K562 (cell line): ENCODE data around the gene ZNF740. TPM values are rescaled to one million over a fixed set of nuclear protein-coding genes. Genes with fewer than 3 reads are reported as not detected.

Experiments
- BCL6 ChIP-seq: fragments of 250-450 bp; sonication (Bioruptor Pico); IDR thresholded peaks from 2 replicates; pipeline ENCODE4 v1.4.0; 2020
- CUX1 ChIP-seq: fragments of 200-800 bp; sonication (Bioruptor generic); IDR thresholded peaks from 2 replicates; pipeline ENCODE4 v1.6.1; 2016; ENCODE audit warnings: missing genetic modification characterization, missing compliant biosample characterization
- E2F8 ChIP-seq: fragments of 450-650 bp; IDR thresholded peaks from 2 replicates; pipeline ENCODE4 v1.7.1; 2018; ENCODE audit warnings: mild to moderate bottlenecking, low read depth; ENCODE audit not compliant: partially characterized antibody
- KDM5B ChIP-seq: fragments of 200-600 bp; sonication (generic); IDR thresholded peaks from 2 replicates; pipeline ENCODE4 v1.6.1; 2012; ENCODE audit warnings: low read depth, mild to moderate bottlenecking, moderate library complexity, low read length, control low read depth, inconsistent platforms; ENCODE audit not compliant: insufficient replicate concordance
- MEIS2 ChIP-seq: fragments of 450-650 bp; IDR thresholded peaks from 2 replicates; pipeline ENCODE4 v1.6.1; 2014; ENCODE audit warnings: mild to moderate bottlenecking; ENCODE audit not compliant: partially characterized antibody
- NR2C2 ChIP-seq, 2 experiments: fragments of 200-800 bp in 1 of 2; sonication (Bioruptor generic) in 1 of 2; sonication (generic) in 1 of 2; formaldehyde crosslinking in 1 of 2; IDR thresholded peaks; 2 replicates each; pipeline versions ENCODE4 v1.6.1 to v1.8.0; 2016 to 2022; ENCODE audit warnings: mild to moderate bottlenecking in 1 of 2, missing compliant biosample characterization in 1 of 2, missing genetic modification characterization in 1 of 2, missing genetic modification reagents in 1 of 2
- PPARD ChIP-seq: fragments of 250-450 bp; sonication (Bioruptor Pico); IDR thresholded peaks from 2 replicates; pipeline ENCODE4 v1.8.0; 2022; ENCODE audit warnings: inconsistent platforms, mild to moderate bottlenecking, moderate library complexity
- RAD21 ChIP-seq, 2 experiments: fragments of 250-450 bp in 1 of 2; fragments of 450-650 bp in 1 of 2; sonication (Bioruptor Pico) in 1 of 2; formaldehyde crosslinking in 1 of 2; IDR thresholded peaks in 1 of 2; conservative IDR thresholded peaks in 1 of 2; 2 replicates each; pipeline versions ENCODE4 v1.4.0 to v1.8.0; 2020 to 2022; ENCODE audit warnings: mild to moderate bottlenecking in 2 of 2, moderate library complexity in 1 of 2
- RBM39 ChIP-seq: fragments of 200-400 bp; formaldehyde crosslinking; optimal IDR thresholded peaks from 2 replicates; pipeline ENCODE3; 2018; ENCODE audit warnings: low read depth, low read length
- SOX6 ChIP-seq: fragments of 450-650 bp; IDR thresholded peaks from 2 replicates; pipeline ENCODE4 v1.6.1; 2014; ENCODE audit warnings: mild to moderate bottlenecking
- STAG1 ChIP-seq: sonication (generic); formaldehyde crosslinking; IDR thresholded peaks from 2 replicates; pipeline ENCODE4 v1.5.0; 2020; ENCODE audit warnings: missing genetic modification reagents, borderline replicate concordance
- TAF15 ChIP-seq: fragments of 200-400 bp; formaldehyde crosslinking; IDR thresholded peaks from 2 replicates; pipeline ENCODE4 v1.6.1; 2017; ENCODE audit warnings: mild to moderate bottlenecking, low read depth, low read length, moderate library complexity
- TCF3 ChIP-seq: sonication (generic); formaldehyde crosslinking; IDR thresholded peaks from 2 replicates; pipeline ENCODE4 v1.4.0; 2020; ENCODE audit warnings: mild to moderate bottlenecking, missing genetic modification reagents
- TCF7 ChIP-seq: sonication (generic); IDR thresholded peaks from 2 replicates; pipeline ENCODE4 v1.6.1; 2016; ENCODE audit warnings: antibody characterized with exemption, borderline replicate concordance
- ZNF511 ChIP-seq: sonication (generic); formaldehyde crosslinking; IDR thresholded peaks from 2 replicates; pipeline ENCODE4 v1.8.0; 2022; ENCODE audit warnings: mild to moderate bottlenecking, missing genetic modification reagents
- polyA plus RNA-seq, 8 experiments: library from polyadenylated mRNA; depleted of rRNA in 4 of 8; stranded (reverse) in 5 of 8; unstranded in 3 of 8; fragments of >200 nt; fragmentation: Nextera tagmentation in 2 of 8; fragmentation: Illumina TruSeq in 1 of 8; extraction: Ambion mirVana in 2 of 8; extraction: Trizol in 1 of 8; gene quantifications; 2 replicates each; pipeline versions ENCODE4 v1.2.1 to v1.2.3, GENCODE V29; 2011 to 2014; ENCODE audit warnings: inconsistent platforms in 1 of 8, missing spikeins in 1 of 8
- total RNA-seq, 7 experiments: library from RNA; depleted of rRNA in 6 of 7; stranded (reverse); fragments of >200 nt in 6 of 7; fragmentation: Illumina TruSeq in 2 of 7; extraction: Trizol in 2 of 7; gene quantifications; 2 replicates each; pipeline versions ENCODE4 v1.2.1 to v1.2.3, GENCODE V29; 2011 to 2021; ENCODE audit warnings: low replicate concordance in 1 of 7
- TF ChIP-seq, protein P1 (sequence below): fragments of 450-650 bp; IDR thresholded peaks from 2 replicates; pipeline ENCODE4 v1.6.1; 2016; ENCODE audit warnings: borderline replicate concordance

ZNF740 gene
- total and polyA plus RNA-seq, 9 of the 15 experiments (the other 6 are each of a cell fraction or from before 2014, with no cell fraction given), result 0.57 to 46.4 (median 18.6) TPM

DNA sequence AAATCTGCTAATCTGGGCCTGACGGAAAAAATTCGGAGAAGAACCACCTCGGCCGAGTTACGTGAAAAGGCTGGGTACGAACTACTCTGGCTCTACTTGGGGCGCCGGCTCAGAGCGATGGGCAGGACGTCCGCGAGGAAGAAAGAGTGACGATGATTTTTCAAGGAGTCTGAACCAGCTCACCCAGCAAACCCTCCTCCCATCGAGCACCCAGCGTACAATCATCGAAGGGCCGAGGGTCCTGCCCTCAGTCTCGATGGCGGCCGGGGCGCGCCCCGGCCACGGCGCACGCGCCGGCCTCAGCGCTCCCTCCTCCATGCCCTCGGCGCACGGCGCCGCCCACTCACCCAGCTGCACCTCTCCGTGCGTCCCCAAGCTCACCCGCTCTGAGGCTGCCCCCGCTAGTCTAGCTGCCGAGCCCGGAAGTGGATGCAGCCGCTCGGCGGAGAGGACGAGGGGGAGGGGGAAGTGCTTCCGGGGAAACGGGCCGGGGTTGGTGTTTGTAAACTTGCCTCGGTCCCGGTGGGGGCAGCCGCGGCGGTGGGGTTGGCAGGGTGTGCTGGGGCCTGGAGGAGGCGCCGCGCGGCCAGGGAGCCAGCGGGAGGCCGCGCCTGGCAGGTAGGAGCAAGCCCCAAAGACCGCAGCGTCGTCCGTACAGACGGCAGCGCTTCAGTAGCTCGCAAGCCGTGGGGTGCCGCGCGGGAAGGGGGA lies at the start of gene ZNF740, which contains the start of gene CSAD (continued):
- TF ChIP-seq, protein P1, sequence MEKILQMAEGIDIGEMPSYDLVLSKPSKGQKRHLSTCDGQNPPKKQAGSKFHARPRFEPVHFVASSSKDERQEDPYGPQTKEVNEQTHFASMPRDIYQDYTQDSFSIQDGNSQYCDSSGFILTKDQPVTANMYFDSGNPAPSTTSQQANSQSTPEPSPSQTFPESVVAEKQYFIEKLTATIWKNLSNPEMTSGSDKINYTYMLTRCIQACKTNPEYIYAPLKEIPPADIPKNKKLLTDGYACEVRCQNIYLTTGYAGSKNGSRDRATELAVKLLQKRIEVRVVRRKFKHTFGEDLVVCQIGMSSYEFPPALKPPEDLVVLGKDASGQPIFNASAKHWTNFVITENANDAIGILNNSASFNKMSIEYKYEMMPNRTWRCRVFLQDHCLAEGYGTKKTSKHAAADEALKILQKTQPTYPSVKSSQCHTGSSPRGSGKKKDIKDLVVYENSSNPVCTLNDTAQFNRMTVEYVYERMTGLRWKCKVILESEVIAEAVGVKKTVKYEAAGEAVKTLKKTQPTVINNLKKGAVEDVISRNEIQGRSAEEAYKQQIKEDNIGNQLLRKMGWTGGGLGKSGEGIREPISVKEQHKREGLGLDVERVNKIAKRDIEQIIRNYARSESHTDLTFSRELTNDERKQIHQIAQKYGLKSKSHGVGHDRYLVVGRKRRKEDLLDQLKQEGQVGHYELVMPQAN, result no peak
- no peak for TF ChIP-seq TCF7
- TF ChIP-seq RBM39, result no peak
- peak; percentile 78 for TF ChIP-seq E2F8
- peak; percentile 86 for TF ChIP-seq KDM5B
- TF ChIP-seq MEIS2, result peak; percentile 81
- peak; percentile 98 for TF ChIP-seq NR2C2 (CRISPR knock-in tag; IDR thresholded peaks at IDR 0.05)
- peak; percentile 100 for TF ChIP-seq NR2C2 (tag; IDR thresholded peaks at IDR 0.05)
- no peak for TF ChIP-seq PPARD (CRISPR knock-in tag)
- no peak; the same call in 1 of the 2 replicates for TF ChIP-seq TCF3 (CRISPR knock-in tag)
- 0 out of 4 replicates have a peak, but pooled peaks of 1 of the 2 experiments have one; percentile 5 for TF ChIP-seq RAD21 (CRISPR knock-in tag; conservative IDR thresholded peaks at IDR 0.05 in 1 of 2, IDR thresholded peaks at IDR 0.05 in 1 of 2)
- TF ChIP-seq CUX1 (CRISPR knock-in tag), result no peak
- no peak for TF ChIP-seq STAG1 (CRISPR knock-in tag)
- TF ChIP-seq ZNF511 (CRISPR knock-in tag), result peak; percentile 67
- no peak for TF ChIP-seq TAF15
- TF ChIP-seq BCL6 (CRISPR knock-in tag), result no peak
- peak; percentile 36; the same call in 1 of the 2 replicates for TF ChIP-seq SOX6
